Cardiac fibroblast (primary cell): Measurements from ENCODE around the gene PRKAR2A.
A peak's percentile ranks its signal among the peaks of the same experiment; 100 is the strongest.
"Not testable (repeated sequence)": the region's sequence is repeated elsewhere in the genome, so short reads cannot be mapped to it uniquely, and the experiment has no call there.

Experiments
- DNase-seq, 2 donors: peaks; one replicate each; pipeline versions ENCODE4 v3.0.0 to v3.0.0-alpha.2; 2010; ENCODE audit warnings: low read depth in 2 of 2
- H3K4me3 ChIP-seq, 2 donors: replicated peaks in 1 of 2; 1 replicate in 1 of 2; 2 replicates in 1 of 2; pipeline ENCODE4 v1.5.1; 2011; ENCODE audit warnings: low read depth in 2 of 2, low read length in 2 of 2, mild to moderate bottlenecking in 2 of 2, moderate library complexity in 1 of 2
- TF ChIP-seq, protein P1 (sequence below): IDR thresholded peaks from one replicate; pipeline ENCODE4 v1.5.1; 2011; ENCODE audit warnings: low read depth, mild to moderate bottlenecking, low read length, inconsistent platforms

PRKAR2A gene

DNA sequence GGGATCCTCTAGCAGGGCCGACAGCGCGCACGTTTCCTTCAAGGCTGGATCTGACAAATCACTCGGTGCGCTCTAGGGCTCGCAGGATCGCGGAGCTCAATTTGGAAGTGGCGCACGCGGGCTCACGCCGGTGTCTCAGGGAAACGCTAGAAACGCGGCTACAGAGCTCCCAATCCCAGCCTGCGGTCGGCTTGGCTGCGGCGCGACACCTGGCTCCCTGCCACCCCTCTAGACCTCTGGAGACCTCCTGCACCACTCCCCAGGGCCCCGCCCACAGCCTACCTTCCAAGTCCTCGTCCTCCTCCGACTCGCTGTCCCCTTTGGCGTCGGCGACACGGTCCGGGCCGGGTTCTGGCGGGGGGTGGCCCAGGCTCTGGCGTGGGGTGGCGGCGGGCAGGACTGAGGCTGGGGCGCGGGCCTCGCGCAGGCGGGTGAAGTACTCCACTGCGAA, 596 bp downstream of the PRKAR2A start:
- TF ChIP-seq, protein P1, sequence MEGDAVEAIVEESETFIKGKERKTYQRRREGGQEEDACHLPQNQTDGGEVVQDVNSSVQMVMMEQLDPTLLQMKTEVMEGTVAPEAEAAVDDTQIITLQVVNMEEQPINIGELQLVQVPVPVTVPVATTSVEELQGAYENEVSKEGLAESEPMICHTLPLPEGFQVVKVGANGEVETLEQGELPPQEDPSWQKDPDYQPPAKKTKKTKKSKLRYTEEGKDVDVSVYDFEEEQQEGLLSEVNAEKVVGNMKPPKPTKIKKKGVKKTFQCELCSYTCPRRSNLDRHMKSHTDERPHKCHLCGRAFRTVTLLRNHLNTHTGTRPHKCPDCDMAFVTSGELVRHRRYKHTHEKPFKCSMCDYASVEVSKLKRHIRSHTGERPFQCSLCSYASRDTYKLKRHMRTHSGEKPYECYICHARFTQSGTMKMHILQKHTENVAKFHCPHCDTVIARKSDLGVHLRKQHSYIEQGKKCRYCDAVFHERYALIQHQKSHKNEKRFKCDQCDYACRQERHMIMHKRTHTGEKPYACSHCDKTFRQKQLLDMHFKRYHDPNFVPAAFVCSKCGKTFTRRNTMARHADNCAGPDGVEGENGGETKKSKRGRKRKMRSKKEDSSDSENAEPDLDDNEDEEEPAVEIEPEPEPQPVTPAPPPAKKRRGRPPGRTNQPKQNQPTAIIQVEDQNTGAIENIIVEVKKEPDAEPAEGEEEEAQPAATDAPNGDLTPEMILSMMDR, result no peak
- peak; percentile 78 to 80 for DNase-seq
- peak overlapping the region; percentile 69 to 74 for H3K4me3 ChIP-seq

DNA sequence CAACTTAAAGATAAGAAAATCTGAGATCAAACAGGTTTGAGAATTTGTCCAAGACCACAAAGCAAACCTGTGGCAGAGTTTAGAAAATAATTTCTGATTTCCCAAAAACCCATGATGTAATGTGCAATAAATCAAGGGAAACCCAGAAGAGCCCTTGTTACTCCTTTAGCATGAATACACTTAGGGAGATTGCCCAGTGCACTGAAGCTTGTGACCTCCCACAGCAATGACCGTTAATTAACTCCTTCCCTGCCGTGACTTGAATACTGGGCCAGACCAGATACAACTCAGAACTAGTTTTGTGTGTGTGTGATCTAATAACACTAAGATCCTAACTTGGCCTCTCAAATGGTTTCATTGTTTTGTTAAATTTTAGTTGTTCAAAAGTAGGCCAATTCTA, 2.5 kb downstream of the PRKAR2A start:
- TF ChIP-seq, protein P1, result no peak
- DNase-seq, result peak in 1 of 2 donors; percentile 10
- no peak overlapping the region for H3K4me3 ChIP-seq

DNA sequence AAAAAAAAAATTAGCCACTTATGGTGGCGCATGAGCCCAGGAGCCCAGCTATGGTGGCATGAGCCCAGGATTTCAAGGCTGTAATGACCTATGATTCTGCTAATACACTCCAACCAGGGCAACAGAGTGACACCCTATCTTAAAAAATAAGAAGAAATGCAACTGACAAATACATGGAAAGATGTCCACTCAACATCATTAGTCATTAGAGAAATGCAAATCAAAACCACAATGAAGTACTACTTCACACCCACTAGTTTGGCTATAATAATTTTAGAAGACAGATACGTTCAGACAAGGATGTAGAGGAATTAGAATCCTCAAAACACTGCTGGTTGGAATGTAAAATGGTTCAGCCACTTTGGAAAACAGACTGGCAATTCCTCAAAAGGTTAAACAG, 10.5 kb downstream of the PRKAR2A start:
- H3K4me3 ChIP-seq, result no peak overlapping the region
- DNase-seq, result no peak
- TF ChIP-seq, protein P1, result no peak

DNA sequence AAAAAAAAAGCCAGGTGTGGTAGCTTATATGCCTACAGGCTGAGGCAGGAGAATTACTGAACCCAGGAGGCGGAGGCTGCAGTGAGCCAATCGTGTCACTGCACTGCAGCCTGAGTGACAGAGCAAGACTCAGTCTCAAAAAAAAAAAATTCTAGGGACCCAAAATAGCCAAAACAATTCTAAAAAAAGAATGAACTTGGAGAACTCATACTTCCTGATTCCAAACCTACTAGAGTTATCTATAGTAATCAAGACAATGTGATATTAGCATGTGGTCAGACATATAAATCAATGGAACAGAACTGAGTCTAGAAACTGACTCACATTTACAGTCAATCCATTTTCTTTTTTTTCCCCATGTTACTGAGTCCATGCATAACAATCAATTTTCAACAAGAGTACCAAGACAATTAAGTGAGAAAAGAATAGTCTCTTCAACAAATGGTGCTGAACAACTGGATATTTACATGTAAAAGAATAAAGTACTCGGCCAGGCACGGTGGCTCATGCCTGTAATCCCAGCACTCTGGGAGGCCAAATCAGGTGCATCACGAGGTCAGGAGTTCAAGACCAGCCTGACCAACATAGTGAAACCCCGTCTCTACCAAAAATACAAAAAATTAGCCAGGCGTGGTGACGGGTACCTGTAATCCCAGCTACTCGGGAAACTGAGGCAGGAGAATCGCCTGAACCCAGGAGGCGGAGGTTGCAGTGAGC, 11.9 kb downstream of the PRKAR2A start:
- TF ChIP-seq, protein P1, result no peak
- no peak overlapping the region for H3K4me3 ChIP-seq
- no peak for DNase-seq

DNA sequence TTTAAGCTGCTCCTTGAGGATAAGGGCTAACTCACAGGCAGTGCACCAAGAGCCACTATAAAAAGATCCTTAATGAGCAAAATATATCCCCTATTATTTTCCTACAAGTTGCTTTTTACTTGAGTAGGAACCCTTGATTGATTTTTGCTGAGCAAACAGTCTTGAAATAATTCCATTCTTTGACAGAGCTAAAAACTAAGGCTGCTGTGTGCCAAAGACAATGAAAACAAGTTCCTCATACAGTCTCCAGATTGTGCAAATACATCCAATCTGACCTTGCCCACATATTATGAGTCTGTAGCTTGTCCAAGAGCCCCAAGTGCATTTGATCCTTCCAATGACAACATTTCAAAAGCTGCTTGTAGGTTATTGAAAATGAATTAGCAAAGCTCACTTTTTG, 15.0 kb downstream of the PRKAR2A start:
- DNase-seq, result peak; percentile 43 to 55
- no peak overlapping the region for H3K4me3 ChIP-seq
- TF ChIP-seq, protein P1, result no peak

DNA sequence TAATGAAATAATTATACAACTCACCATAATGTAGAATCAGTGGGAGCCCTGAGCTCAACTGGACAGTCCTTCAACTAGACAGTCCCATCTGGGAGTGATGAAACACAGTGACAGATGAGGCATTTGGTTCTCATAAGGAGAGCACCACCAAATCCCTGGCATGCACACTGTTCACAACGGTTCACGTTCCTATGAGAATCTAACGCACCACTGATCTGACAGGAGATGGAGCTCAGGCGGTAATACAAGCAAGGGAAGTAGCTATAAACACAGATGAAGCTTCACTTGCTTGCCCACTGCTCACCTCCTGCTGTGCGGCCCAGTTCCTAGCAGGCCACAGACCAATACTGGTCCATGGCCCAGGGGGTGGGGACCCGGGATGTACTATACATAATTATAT, 17.0 kb downstream of the PRKAR2A start:
- TF ChIP-seq, protein P1, result no peak
- H3K4me3 ChIP-seq, result no peak overlapping the region
- no peak for DNase-seq

DNA sequence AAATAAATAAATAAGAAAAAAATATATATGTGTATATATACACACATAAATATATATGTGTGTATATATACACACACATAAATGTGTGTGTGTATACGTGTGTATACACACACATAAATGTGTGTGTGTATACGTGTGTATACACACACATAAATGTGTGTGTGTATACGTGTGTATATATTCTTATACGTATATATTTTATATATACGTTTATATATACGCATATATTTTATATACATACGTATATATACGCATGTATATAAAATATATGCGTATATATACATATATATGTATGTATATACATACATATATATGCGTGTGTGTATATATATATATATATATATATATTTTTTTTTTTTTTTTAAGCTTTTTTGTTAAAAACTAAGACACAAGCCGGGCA, 18.1 kb downstream of the PRKAR2A start:
- DNase-seq, result not testable (repeated sequence)

DNA sequence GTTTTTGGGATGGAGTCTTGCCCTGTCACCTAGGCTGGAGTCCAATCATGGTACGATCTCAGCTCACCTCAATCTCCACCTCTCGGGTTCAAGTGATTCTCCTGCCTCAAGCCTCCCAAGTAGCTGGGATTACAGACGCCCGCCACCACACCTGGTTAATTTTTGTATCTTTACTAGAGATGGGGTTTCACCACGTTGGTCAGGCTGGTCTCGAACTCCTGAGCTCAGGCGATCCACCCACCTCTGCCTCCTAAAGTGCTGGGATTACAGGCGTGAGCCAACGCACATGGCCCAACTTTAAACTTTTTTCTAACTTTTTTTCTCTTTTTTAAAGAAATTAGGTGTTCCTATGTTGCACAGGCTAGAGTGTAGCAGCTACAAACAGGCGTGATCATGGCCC, 19.8 kb downstream of the PRKAR2A start:
- H3K4me3 ChIP-seq, DNase-seq: not testable (repeated sequence)

More for the DNA sequence above, 18.1 kb downstream of the PRKAR2A start:
- H3K4me3 ChIP-seq, result not testable (repeated sequence)
